ENCODE results near the gene ANXA1. TPM values are rescaled to one million over a fixed set of nuclear protein-coding genes. Genes with fewer than 3 reads are reported as not detected.

Gene ANXA1
- total RNA-seq, 1 experiment from 2014 or later = 171 TPM

GRCh38 chr9:73137914-73138313, 13.8 kb upstream of the ANXA1 start:
- no peak for DNase-seq (ENCODE audit: low spot score)

- no peak for DNase-seq (ENCODE audit: low spot score)
Observed at GRCh38 chr9:73138516-73138915, 13.1 kb upstream of the ANXA1 start.

GRCh38 chr9:73141282-73141681, 10.4 kb upstream of the ANXA1 start:
- DNase-seq (ENCODE audit: low spot score) = no peak

GRCh38 chr9:73143711-73144328, 7.8 kb upstream of the ANXA1 start:
- DNase-seq (ENCODE audit: low spot score) = peak; percentile 74

- DNase-seq (ENCODE audit: low spot score) = no peak
Observed at GRCh38 chr9:73146111-73146815, 5.4 kb upstream of the ANXA1 start.

GRCh38 chr9:73148447-73148937, 3.2 kb upstream of the ANXA1 start:
- no peak for DNase-seq (ENCODE audit: low spot score)

GRCh38 chr9:73149371-73150067, 2.1 kb upstream of the ANXA1 start:
- peak; percentile 80 for DNase-seq (ENCODE audit: low spot score)

GRCh38 chr9:73152543-73152844, 829 bp downstream of the ANXA1 start:
- DNase-seq (ENCODE audit: low spot score) = peak; percentile 48

GRCh38 chr9:73152953-73153352, 1.3 kb downstream of the ANXA1 start:
- no peak for DNase-seq (ENCODE audit: low spot score)

GRCh38 chr9:73153793-73154227, 2.1 kb downstream of the ANXA1 start:
- DNase-seq (ENCODE audit: low spot score) = peak; percentile 78

GRCh38 chr9:73154271-73154670, 2.6 kb downstream of the ANXA1 start:
- DNase-seq (ENCODE audit: low spot score) = peak; percentile 12

GRCh38 chr9:73154722-73155121, 3.1 kb downstream of the ANXA1 start:
- DNase-seq (ENCODE audit: low spot score) = no peak

- peak; percentile 33 for DNase-seq (ENCODE audit: low spot score)
Observed at GRCh38 chr9:73155377-73155776, 3.7 kb downstream of the ANXA1 start.

- DNase-seq (ENCODE audit: low spot score) = peak; percentile 27
Observed at GRCh38 chr9:73155968-73156864, 4.6 kb downstream of the ANXA1 start.

GRCh38 chr9:73156865-73157187, 5.2 kb downstream of the ANXA1 start:
- peak; percentile 25 for DNase-seq (ENCODE audit: low spot score)

- DNase-seq (ENCODE audit: low spot score) = peak; percentile 41
Observed at GRCh38 chr9:73157811-73158210, 6.1 kb downstream of the ANXA1 start.

GRCh38 chr9:73158723-73159122, 7.1 kb downstream of the ANXA1 start:
- no peak for DNase-seq (ENCODE audit: low spot score)

- DNase-seq (ENCODE audit: low spot score) = peak; percentile 26
Observed at GRCh38 chr9:73160868-73161267, 9.2 kb downstream of the ANXA1 start.

- peak; percentile 38 for DNase-seq (ENCODE audit: low spot score)
Observed at GRCh38 chr9:73162987-73163768, 11.5 kb downstream of the ANXA1 start.

GRCh38 chr9:73165911-73166310, 14.2 kb downstream of the ANXA1 start:
- DNase-seq (ENCODE audit: low spot score) = peak; percentile 36

GRCh38 chr9:73166468-73166867, 14.8 kb downstream of the ANXA1 start:
- DNase-seq (ENCODE audit: low spot score) = peak; percentile 30
